Endometrial microvascular endothelial cells (primary cell): ENCODE measurements around the gene OR1A1. TPM values are rescaled to one million over a fixed set of nuclear protein-coding genes. Genes with fewer than 3 reads are reported as not detected.
"Not testable (repeated sequence)": the region's sequence is repeated elsewhere in the genome, so short reads cannot be mapped to it uniquely, and the experiment has no call there.

Experiments used
- in situ Hi-C: cut with HindIII; loops from 2 replicates; pipeline ENCODE4 v1.10.0; 2017; ENCODE audit warnings: low sequenced_read_pairs, low pct_unique_long_range_greater_than_20kb; ENCODE audit errors: inconsistent ontology term
- total RNA-seq: library from RNA; depleted of rRNA; stranded (reverse); fragments of >200 nt; gene quantifications from one replicate; pipeline ENCODE4 v1.2.3, GENCODE V29; 2015; ENCODE audit errors: inconsistent ontology term

Gene OR1A1
- not detected for total RNA-seq

GRCh38 chr17:3207367-3207766, at the start of gene OR1A1:
TSS of gene OR1A1 (plus strand) at chr17:3207667. CDS start at chr17:3215621, 7,954 bp downstream.
- in situ Hi-C loops: no loop called here

- in situ Hi-C loops: no loop called here
Observed at GRCh38 chr17:3167574-3167973, 39.9 kb upstream of the OR1A1 start.

- in situ Hi-C loops: no loop called here
Observed at GRCh38 chr17:3189961-3190360, 17.5 kb upstream of the OR1A1 start.

GRCh38 chr17:3197219-3197618, 10.2 kb upstream of the OR1A1 start, which contains the start of gene OR1A2:
TSS of gene OR1A2 (plus strand) at chr17:3197519. CDS start at chr17:3197519, 0 bp downstream.
- in situ Hi-C loops: no loop called here

GRCh38 chr17:3208484-3208883, 1.0 kb downstream of the OR1A1 start:
- in situ Hi-C loops: no loop called here

GRCh38 chr17:3213001-3213400, 5.5 kb downstream of the OR1A1 start:
- in situ Hi-C loops: no loop called here

GRCh38 chr17:3213587-3213986, 6.1 kb downstream of the OR1A1 start:
- in situ Hi-C loops: no loop called here

- in situ Hi-C loops: not testable (repeated sequence)
Observed at GRCh38 chr17:3219978-3220377, 12.5 kb downstream of the OR1A1 start.

GRCh38 chr17:3221850-3222249, 14.4 kb downstream of the OR1A1 start:
- in situ Hi-C loops: no loop called here

GRCh38 chr17:3222505-3222904, 15.0 kb downstream of the OR1A1 start:
- in situ Hi-C loops: no loop called here

- in situ Hi-C loops: not testable (repeated sequence)
Observed at GRCh38 chr17:3224721-3225352, 17.4 kb downstream of the OR1A1 start.

- in situ Hi-C loops: not testable (repeated sequence)
Observed at GRCh38 chr17:3232300-3232699, 24.8 kb downstream of the OR1A1 start.

GRCh38 chr17:3238685-3239084, 31.2 kb downstream of the OR1A1 start:
- in situ Hi-C loops: not testable (repeated sequence)

- in situ Hi-C loops: not testable (repeated sequence)
Observed at GRCh38 chr17:3241044-3241443, 33.6 kb downstream of the OR1A1 start.

GRCh38 chr17:3244841-3245240, 37.4 kb downstream of the OR1A1 start:
- in situ Hi-C loops: not testable (repeated sequence)

GRCh38 chr17:3249013-3249412, 41.5 kb downstream of the OR1A1 start:
- in situ Hi-C loops: not testable (repeated sequence)

- in situ Hi-C loops: no loop called here
Observed at GRCh38 chr17:3256575-3256974, 49.1 kb downstream of the OR1A1 start.

GRCh38 chr17:3260163-3260562, 52.7 kb downstream of the OR1A1 start:
- in situ Hi-C loops: no loop called here

- in situ Hi-C loops: no loop called here
Observed at GRCh38 chr17:3260600-3260999, 53.1 kb downstream of the OR1A1 start.
